DMS53 treated with DMSO at 0.1 percent for 48 hours (cell line): ENCODE results near the gene PYGO1.

Source experiments
- DNase-seq: peaks from one replicate; lab custom pipeline; 2025; ENCODE audit not compliant: unreplicated experiment; lab: John Stamatoyannopoulos, UW

Gene PYGO1

DNA sequence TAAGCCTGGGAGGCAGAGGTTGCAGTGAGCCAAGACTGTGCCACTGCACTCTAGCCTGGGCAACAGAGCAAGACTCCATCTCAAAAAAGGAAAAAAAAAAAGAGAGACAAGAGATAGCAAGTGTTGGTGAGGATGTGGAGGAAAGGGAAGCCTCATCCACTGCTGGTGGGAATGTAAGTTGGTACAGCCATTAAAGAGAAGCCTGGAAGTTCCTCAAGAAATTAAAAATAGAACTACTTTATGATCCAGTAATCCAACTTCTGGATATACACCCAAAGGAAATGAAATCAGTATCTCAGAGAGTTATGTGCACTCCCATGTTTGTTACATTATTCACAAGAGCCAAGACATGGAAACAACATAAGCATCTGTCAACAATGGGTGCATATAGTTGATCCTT, 14.9 kb downstream of the PYGO1 start:
- no peak for DNase-seq

DNA sequence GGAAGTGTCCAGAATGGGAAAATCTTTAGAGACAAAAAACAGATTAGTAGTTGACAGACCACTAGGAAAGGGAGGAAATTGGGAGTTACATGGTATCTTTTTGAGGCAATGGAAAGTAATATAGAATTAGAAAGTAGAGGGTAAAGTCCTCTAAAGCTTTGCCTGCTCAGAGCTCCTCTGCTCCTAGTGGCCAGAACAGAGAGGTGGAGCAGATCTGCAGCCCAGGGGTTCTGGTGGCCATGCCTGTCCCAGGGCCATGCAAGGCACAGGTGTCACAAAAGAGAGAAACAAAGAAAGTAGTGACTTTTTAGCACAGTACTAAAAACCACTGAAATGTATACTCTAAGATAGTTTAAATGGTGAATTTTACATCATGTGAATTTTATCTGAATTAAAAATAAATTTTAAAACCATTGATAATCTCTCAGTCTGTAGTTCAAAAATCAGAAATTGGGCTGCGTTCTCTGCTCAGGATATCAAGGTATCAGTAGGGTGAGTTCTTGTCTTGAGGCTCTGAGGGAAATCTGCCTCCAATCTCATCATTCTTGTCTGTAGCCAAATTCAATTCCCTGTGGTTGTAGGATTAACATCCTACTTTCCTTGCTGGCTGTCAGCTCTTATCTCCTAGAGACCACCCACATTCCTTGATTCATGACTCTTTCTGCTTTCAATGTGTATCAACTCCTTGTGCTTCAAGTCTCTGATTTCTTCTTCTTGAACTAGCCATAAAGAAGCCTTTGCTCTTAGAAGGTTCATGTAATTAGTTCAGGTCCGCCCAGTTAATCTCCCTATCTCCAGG, 23.6 kb downstream of the PYGO1 start:
- DNase-seq: no peak

DNA sequence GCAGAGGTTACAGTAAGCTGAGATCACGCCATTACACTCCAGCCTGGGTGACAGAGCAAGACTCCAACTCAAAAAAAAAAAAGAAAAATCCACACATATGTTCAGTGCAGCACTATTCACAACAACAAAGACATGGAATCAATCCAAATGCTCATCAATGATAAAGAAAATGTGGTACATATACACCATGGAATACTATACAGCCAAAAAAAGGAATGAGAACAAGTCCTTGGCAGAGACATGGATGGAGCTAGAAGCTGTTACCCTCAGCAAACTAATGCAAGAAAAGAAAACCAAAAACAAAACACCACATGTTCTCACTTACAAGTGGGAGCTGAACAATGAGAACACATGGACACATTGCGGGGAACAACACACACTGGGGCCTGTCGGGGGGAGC, 25.5 kb downstream of the PYGO1 start:
- no peak for DNase-seq

DNA sequence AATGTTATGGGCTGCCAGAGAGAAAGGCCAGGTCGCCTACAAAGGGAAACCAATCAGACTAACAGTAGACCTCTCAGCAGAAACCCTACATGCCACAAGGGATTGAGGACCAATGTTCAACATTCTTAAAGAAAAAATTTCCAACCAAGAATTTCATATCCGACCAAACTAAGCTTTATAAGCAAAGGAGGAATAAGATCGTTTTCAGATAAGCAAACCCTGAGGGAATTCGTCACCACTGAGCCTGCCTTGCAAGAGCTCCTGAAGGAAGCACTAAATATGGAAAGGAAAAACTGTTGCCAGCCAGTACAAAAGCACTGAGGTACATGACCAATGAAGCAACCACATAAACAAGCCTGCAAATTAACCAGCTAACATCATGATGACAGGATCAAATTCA, 33.1 kb downstream of the PYGO1 start:
- DNase-seq: no peak

- DNase-seq: no peak
Observed at GRCh38 chr15:55552926-55553325, 35.2 kb downstream of the PYGO1 start.

DNA sequence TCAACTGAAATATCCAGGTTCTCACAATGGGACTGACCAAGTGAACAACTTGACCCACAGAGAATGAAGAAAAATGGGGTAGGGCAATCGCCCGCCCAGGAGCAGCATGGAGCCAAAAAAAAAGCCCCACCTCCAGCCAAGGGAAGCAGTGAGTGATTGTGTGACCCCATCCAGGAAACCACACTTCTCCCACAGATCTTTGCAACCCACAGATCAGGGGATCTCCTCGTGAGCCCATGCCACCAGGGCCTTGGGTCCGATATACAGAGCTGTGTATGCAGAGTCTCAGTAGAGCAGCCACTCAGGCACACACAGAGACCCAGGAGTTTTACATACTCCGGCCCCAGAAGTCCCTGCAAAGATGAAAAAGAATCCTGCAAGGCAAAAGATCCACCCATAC, 35.7 kb downstream of the PYGO1 start:
- DNase-seq: no peak

- DNase-seq: no peak
Observed at GRCh38 chr15:55549305-55549704, 38.8 kb downstream of the PYGO1 start.

- no peak for DNase-seq
Observed at GRCh38 chr15:55546718-55547117, 41.4 kb downstream of the PYGO1 start.

GRCh38 chr15:55535436-55535835, 52.7 kb downstream of the PYGO1 start:
- no peak for DNase-seq

DNA sequence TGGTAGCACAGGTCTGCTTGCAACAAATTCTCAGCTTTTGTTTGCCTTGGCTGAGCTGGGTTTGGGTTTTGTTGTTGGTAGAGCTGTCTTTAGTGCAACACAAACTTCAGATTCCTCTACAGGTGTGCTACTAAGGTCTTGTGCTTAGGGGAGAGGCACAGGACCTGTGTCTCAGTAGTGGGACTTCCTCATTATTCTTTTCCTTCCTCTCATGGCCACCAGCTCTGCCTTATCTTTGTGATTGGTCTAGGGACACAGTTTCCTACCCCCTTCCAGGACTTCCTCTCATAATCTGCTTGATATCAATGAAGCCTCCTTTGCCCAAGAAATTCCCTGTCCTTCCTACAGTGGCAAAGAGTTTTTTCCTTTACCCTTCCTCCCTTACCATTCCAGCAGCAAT, 55.2 kb downstream of the PYGO1 start:
- no peak for DNase-seq

DNA sequence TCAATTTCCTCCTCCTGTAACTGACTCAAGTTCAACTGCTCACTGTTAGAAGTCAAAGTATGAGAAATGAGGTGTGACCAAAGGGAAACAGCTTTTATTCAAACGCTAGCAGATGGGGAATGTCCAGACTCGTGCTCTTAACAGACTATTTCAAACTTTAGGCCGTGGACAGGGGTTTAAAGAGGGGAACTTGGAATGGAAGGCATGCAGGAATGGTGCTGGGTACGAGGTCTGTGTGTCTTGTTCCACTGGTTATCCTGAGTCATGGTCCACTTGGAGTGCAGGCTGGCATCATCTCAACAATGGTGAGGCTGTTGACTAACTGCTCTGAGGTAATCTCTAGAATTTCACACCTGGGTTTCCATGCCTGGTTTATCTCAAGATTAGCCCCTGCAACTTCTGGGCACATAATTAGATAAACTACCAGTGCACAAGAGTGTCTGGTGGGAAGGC, 57.3 kb downstream of the PYGO1 start:
- peak; percentile 31 for DNase-seq

DNA sequence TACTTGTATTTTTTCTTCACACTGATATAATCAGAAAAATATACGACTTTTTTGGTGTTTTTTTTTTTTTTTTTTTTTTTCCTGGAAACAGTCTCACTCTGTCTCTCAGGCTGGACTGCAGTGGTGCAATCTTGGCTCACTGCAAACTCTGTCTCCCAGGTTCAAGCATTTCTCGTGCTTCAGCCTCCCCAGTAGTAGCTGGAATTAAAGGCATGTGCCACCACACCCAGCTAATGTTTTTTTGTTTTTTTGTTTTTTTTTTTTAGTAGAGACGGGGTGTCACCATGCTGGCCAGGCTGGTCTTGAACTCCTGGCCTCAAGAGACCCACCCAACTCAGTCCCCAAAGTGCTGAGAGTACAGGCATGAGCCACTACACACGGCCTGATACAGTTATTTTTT, 59.3 kb downstream of the PYGO1 start:
- DNase-seq: no peak

DNA sequence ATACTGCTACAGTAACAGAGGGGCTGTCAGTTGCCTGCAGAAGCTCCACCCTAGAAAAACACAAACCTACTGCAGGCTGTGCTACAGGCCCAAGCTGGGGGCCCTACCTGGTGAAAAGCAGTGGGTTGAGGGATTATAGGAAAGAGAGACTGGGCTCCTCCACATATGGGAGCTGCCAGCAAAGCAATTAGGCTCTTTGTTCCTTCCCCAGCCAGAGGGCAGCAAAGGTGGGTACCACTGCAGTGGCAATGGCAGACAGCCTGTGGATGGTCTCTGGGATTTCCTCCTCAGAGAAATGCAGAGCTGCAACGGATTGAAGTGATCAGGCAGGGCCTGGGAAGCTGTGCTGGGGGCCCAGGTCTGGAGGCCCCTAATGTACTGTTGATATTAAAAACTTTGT, 61.0 kb downstream of the PYGO1 start:
- no peak for DNase-seq

GRCh38 chr15:55526559-55527036, 61.5 kb downstream of the PYGO1 start:
- peak; percentile 65 for DNase-seq

DNA sequence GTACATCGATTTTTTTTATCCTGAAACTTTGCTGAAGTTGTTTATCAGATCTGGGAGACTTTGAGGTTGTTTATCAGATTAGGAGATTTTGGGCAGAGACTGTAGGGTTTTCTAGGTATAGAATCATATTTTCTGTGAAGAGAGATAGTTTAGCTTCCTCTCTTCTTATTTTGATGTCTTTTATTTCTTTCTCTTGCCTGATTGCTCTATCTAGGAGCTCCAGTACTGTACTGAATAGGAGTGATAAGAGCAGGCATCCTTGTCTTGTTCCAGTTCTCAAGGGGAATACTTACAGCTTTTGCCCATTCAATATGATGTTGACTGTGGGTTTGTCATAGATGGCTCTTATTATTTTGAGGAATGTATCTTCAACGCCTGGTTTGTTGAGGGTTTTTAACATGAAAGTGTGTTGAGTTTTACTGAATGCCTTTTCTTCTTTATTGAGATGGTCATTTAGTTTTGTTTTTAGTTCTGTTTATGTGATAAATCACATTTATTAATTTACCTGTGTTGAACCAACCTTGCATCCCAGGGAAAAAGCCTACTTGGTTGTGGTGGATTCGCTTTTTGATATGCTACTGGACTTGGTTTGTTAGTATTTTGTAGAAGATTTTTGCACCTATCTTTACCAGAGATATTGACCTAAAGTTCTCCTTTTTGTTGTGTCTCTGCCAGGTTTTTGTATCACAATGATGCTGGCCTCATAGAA, 65.2 kb downstream of the PYGO1 start:
- DNase-seq: no peak

GRCh38 chr15:55518641-55519040, 69.5 kb downstream of the PYGO1 start:
- no peak for DNase-seq

- no peak for DNase-seq
Observed at GRCh38 chr15:55518009-55518408, 70.1 kb downstream of the PYGO1 start.

GRCh38 chr15:55515991-55516776, 72.0 kb downstream of the PYGO1 start:
- DNase-seq: no peak

GRCh38 chr15:55515491-55515890, 72.7 kb downstream of the PYGO1 start:
- no peak for DNase-seq

DNA sequence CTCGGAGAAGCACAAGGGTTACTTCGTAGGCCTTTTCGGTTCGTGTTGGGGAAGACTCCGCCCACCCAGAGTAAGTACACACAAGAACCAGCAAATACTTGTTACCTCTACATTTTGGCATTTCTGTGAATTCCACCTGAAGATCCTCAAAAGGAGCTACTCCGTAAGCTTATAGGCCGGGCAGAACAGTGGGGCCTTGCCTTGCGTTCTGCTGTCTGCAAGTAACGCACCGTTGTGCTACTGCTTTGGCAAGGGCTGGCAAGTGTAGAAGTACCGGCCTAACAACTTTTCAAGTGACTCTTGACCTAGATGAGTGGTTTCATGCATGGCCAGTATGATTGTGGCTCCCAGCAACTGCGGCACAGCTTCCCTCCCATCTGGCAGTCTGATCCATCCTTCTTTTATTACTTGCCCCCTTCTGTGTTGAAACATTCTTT, 73.7 kb downstream of the PYGO1 start:
- peak; percentile 59 for DNase-seq

GRCh38 chr15:55513621-55514413, 74.3 kb downstream of the PYGO1 start:
- peak; percentile 76 for DNase-seq
